Colonic mucosa (tissue), 4 donors: Measurements from ENCODE around the gene CARD19. TPM values are rescaled to one million over a fixed set of nuclear protein-coding genes. Genes with fewer than 3 reads are reported as not detected.
"Not testable (repeated sequence)": the region's sequence is repeated elsewhere in the genome, so short reads cannot be mapped to it uniquely, and the experiment has no call there.

Source experiments
- DNase-seq: peaks from one replicate; pipeline ENCODE4 v3.0.0-alpha.2; 2020
- H3K27ac ChIP-seq: fragments of 200-600 bp; one replicate; pipeline ENCODE4 v1.8.0; 2021
- H3K27me3 ChIP-seq: fragments of 200-600 bp; one replicate; pipeline ENCODE4 v1.8.0; 2021
- H3K36me3 ChIP-seq: fragments of 200-600 bp; one replicate; pipeline ENCODE4 v1.8.0; 2021
- H3K4me1 ChIP-seq: fragments of 200-600 bp; one replicate; pipeline ENCODE4 v1.8.0; 2021; ENCODE audit warnings: mild to moderate bottlenecking
- H3K4me3 ChIP-seq: fragments of 200-600 bp; one replicate; pipeline ENCODE4 v1.8.0; 2021
- H3K9ac ChIP-seq, 2 donors: one replicate each; pipeline ENCODE4 v1.7.0; 2013; ENCODE audit warnings: control low read depth in 2 of 2, low read depth in 2 of 2, low read length in 2 of 2
- H3K9me3 ChIP-seq: fragments of 200-600 bp; one replicate; pipeline ENCODE4 v1.8.0; 2021
- CTCF ChIP-seq: fragments of 200-600 bp; IDR thresholded peaks from one replicate; pipeline ENCODE4 v1.8.0; 2022; ENCODE audit warnings: antibody characterized with exemption, mild to moderate bottlenecking
- intact Hi-C: fragments of 100-400 bp; cut with DNase I; formaldehyde crosslinking; loops from one replicate; pipeline ENCODE4 v1.14.1; 2022
- total RNA-seq, 2 donors: library from RNA; stranded (reverse); fragmentation: NEBNext Ultra II Directional in 1 of 2; extraction: Animal tissue kit (Norgen Biotek cat#: 25700) in 1 of 2; gene quantifications; one replicate each; pipeline ENCODE4 v1.2.1, GENCODE V29; 2021
- donor health status: healthy.
- donor health status: DM: no; HTN: no; CAD: no.
- donor health status: DM: no; HTN: no; CAD: no.

CARD19 gene
- total RNA-seq, 2 donors from 2014 or later: 48.6 to 56.3 TPM

- TF ChIP-seq CTCF: no peak
- H3K27ac ChIP-seq: no peak overlapping the region
- no peak overlapping the region for H3K9ac ChIP-seq
- no peaks in the 10 kb centered on the region for H3K36me3 ChIP-seq
- H3K9me3 ChIP-seq: no peaks in the 10 kb centered on the region
- no peak for DNase-seq
- no peaks in the 10 kb centered on the region for H3K27me3 ChIP-seq
- H3K4me3 ChIP-seq: no peak overlapping the region
- H3K4me1 ChIP-seq: peaks cover 5% of the 10 kb centered on the region
- intact Hi-C loops: no loop called here
Measured at GRCh38 chr9:93139365-93140182, 43.6 kb downstream of the CARD19 start.

- intact Hi-C loops: no loop called here
- Histone ChIP-seq H3K4me1 (no peaks in the 10 kb centered on the region), H3K27me3 (no peaks in the 10 kb centered on the region), H3K27ac (no peak overlapping the region), H3K4me3 (no peak overlapping the region), H3K36me3 (no peaks in the 10 kb centered on the region), H3K9me3 (no peaks in the 10 kb centered on the region), H3K9ac (no peak overlapping the region)
- no peak for TF ChIP-seq CTCF
- DNase-seq: no peak
Measured at GRCh38 chr9:93141771-93142483, 45.9 kb downstream of the CARD19 start.

- Histone ChIP-seq H3K9ac (no peak overlapping the region), H3K36me3 (no peaks in the 10 kb centered on the region), H3K27ac (no peak overlapping the region), H3K27me3 (no peaks in the 10 kb centered on the region), H3K4me1 (no peaks in the 10 kb centered on the region), H3K4me3 (no peak overlapping the region), H3K9me3 (no peaks in the 10 kb centered on the region)
- DNase-seq: peak; percentile 58
- intact Hi-C loops: no loop called here
- TF ChIP-seq CTCF: no peak
Measured at GRCh38 chr9:93143830-93144530, 48.0 kb downstream of the CARD19 start.

GRCh38 chr9:93146696-93147095, 50.7 kb downstream of the CARD19 start:
- H3K36me3 ChIP-seq, H3K9me3 ChIP-seq, DNase-seq, H3K4me1 ChIP-seq, H3K27ac ChIP-seq, intact Hi-C loops, H3K27me3 ChIP-seq, H3K4me3 ChIP-seq, H3K9ac ChIP-seq: not testable (repeated sequence)

DNA sequence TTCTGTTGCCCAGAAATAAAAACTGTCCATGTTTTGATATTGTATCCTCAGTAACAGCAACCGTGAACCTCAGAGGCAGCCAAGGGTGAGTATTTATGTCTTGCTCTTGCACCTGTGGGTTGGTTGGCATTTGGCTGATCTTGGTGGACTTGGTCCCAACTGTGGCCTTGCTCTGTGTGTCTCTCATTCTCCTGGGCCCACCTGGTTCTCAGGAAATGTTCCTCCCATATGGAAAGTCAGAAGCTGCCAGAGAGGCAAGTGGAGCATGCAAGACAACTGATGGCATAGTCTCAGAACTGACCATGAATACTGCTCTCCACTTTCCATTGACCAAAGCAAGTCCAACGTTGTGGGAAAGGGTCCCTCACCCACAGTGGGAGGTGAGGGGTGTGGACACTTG, 51.6 kb downstream of the CARD19 start:
- Histone ChIP-seq H3K4me1 (no peaks in the 10 kb centered on the region), H3K36me3 (no peaks in the 10 kb centered on the region), H3K9me3 (no peaks in the 10 kb centered on the region), H3K27ac (no peak overlapping the region), H3K4me3 (no peak overlapping the region), H3K27me3 (no peaks in the 10 kb centered on the region), H3K9ac (no peak overlapping the region)
- intact Hi-C loops: no loop called here
- TF ChIP-seq CTCF: no peak
- no peak for DNase-seq
